Fibroblast of gingiva (primary cell): ENCODE data around the gene SEMA4C.

Source experiments
- DNase-seq: peaks from one replicate; pipeline ENCODE4 v3.0.0-alpha.2; 2011; ENCODE audit warnings: low read depth

The SEMA4C gene

DNA sequence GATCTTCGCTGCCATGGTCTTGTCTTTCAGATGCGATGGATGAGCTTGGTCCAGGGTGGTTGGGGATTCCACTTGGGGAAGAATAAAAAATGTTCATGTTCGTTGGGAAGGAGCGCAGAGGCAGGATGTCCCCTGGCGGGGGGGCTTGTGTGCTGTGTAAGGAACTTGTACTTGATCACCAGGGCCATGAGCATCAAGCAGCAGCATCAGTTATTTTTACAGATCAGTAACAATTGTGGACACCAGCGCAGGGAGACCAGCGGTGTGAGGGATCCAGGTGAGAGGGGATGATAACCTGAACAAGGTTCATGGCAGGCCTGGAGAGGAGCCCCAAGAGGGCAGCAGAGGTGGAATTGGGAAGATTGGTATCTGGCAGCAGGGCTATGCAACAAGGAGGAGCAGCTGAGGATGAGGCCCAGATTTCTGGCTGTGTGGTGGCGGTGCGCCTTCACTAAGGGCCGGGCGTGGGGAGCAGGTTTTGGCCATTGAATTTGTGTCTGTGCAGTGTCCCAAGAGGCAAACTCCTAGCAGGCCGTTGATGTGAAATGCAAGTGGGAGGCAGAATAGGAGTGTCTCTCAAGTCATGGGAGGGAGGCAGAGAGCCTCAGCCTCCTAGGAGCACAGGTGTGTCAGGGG, 49.9 kb downstream of the SEMA4C start:
- DNase-seq = no peak

DNA sequence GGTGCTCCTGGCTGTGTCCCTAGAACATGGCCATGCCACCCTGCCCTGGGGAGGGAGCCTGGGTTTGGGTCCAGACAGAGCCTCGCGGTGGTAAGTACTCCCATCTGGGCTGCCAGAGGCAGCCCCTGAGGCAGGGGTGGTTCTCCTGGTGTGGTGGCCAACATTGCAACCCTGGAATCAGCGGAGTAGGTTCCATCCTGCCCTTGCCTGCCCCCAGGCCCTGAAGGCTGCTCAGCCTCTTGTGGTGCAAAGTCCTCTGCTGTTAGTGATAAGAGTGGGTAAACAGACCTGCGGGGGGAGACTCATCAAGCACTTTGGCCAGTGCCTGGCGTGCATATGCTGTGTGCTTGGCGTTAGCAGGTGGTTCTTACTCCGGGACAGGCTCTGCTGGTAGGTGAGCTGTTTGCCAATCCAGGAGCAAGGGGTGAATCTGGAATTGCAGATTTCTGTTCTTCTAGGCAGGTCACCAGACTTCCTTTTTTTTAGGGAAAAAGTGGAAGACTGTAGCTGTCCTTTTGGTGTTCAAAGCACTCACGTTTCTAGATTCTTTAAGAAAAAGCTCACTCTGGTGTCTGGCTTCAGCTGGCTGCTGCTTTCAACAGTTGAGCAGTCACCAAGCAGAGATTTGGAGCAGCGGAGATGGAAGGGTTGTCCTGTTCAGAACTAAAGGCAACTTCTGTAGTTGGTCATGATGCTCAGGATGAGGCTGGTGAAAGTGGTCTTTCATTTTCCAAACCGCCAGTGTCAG, 50.6 kb downstream of the SEMA4C start:
- no peak for DNase-seq

DNA sequence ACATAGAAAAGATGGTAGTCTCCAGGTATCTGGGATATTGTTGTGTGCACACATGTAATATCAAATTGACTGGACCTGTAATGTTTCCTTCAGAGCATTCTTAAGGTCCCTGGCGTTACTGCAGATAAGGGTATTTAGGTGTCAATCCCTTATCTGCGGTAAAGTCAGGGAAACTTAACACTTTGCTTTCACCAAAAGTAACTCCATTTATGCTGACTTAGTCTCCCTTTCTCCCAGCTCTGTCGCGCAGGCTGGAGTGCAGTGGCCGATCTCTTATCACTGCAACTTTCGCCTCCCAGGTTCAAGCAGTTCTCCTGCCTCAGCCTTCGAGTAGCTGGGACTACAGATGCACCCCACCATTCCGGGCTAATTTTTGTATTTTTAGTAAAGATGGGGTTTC, 52.0 kb downstream of the SEMA4C start:
- no peak for DNase-seq

DNA sequence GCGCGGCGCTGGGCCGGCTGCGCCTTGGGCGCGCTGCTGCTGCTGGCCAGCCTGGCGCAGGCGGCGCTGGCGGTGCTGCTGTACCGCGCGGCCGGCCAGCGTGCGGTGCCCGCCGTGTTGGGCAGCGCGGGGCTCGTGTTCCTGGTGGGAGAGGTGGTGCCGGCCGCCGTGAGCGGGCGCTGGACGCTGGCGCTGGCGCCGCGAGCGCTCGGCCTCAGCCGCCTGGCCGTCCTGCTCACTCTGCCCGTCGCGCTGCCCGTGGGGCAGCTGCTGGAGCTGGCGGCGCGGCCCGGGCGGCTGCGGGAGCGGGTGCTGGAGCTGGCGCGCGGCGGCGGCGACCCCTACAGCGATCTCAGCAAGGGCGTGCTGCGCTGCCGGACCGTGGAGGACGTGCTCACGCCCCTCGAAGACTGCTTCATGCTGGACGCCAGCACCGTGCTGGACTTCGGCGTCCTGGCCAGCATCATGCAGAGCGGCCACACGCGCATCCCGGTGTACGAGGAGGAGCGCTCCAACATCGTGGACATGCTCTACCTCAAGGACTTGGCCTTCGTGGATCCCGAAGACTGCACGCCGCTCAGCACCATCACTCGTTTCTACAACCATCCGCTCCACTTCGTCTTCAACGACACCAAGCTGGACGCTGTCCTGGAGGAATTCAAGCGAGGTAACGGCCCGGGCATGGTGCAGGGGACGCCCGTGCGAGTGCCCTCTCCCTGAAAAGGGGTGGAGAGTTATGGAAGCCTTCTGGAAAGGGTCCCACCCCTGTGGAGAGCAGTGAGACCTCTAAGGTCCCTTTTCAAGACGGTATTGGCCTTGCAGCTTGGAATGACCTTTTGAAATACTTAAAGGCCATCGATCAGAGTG, 52.8 kb downstream of the SEMA4C start:
- peak; percentile 56 for DNase-seq

DNA sequence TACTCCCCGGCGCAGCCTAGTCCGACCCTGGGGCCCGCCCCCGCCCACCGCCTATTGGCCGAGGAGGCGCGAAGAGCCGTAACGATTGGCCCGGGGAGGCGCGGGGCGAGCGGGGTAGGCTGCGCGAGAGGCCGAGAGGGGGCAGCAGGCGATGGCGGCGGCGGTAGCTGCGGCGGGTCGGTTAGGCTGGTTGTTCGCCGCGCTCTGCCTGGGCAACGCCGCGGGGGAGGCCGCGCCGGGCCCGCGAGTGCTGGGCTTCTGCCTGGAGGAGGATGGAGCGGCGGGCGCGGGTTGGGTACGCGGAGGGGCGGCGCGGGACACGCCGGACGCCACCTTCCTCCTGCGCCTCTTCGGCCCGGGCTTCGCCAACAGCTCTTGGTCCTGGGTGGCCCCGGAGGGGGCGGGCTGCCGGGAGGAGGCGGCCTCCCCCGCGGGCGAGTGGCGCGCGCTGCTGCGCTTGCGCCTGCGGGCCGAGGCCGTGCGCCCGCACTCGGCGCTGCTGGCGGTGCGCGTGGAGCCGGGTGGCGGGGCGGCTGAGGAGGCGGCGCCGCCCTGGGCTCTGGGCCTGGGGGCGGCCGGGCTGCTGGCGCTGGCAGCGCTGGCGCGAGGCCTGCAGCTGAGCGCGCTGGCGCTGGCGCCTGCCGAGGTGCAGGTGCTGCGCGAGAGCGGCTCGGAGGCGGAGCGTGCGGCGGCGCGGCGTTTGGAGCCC, 53.6 kb downstream of the SEMA4C start, which contains the start of gene CNNM3:
TSS of gene CNNM3 (plus strand) at position 142 of the 709 bp plus-strand sequence. CDS start at position 152, 10 bp downstream.
- DNase-seq = peak; percentile 92

DNA sequence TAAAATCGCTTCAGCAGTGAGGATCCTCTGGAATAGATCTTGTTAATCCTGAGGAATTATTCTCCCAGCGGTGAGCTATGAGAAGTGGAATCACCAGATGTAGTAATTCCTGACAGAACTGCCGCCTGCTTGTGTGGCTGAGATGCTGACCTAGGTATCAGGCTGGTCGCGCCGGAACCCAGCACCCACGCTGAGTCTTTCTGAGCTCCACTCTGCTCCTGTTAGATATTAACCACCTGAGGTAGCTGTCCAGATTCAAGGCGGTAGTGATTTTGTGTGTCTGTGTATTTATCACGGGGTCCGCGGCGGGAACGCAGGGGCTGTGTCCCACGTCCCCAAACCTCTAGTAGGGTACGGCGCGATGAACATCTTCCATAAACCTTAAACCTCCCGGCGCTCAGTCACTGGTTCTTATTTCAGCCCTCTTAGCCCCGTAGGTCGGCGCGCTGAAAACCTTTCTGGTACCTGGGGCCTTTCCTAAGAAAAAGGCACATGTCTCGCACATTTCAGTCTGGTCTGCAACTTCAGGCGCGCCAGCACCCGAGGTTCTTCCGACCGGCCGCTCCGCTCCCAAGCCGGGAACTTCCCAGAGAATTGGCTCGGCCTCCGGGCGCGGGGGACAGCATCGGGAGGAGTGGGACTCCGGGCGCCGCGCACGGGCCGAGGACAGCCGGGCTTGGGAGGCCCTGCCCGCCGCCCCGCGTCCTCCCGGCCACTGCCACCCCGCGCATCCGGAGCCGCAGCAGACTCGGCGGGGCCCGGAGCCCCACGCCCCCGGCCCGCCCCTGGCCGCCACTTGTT, 54.4 kb downstream of the SEMA4C start:
- peak; percentile 51 for DNase-seq

DNA sequence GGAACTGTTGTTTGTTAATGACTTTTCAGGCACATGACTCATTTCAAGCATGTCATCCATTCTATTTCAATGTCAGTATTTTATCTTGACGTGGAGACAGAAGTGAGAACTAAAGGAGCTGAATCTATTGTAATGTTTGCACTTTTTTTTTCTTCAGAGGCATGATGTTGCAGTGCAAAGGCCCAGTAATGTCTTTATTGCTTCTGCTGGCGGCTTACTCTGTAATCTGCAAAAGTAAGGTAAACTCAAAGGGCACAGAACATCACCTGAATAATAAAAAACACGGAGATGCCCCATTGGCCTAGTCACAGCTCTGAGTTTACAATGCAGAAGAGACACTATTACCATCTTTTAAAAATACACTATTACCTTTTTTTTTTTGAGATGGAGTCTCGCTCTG, 56.2 kb downstream of the SEMA4C start:
- DNase-seq = no peak

DNA sequence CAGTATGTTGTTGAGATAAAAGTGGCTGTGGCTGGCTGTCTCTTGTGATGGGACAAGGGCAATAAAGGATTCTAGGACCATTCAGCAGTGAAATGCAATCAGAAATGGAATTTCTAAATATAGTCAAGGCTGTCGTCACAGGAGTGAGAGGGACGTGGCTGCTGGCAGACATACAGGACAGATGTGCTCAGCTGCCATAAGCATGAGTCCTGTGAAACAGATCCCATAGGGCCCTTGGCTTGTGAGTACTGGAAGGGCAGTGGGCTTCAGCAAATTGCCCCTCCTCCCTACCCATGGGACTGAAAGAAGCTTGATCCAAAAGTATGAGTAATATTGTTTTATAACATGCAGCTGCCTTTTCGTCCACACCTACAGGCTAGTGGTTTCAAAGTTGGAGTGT, 58.0 kb downstream of the SEMA4C start:
- DNase-seq = peak; percentile 52

DNA sequence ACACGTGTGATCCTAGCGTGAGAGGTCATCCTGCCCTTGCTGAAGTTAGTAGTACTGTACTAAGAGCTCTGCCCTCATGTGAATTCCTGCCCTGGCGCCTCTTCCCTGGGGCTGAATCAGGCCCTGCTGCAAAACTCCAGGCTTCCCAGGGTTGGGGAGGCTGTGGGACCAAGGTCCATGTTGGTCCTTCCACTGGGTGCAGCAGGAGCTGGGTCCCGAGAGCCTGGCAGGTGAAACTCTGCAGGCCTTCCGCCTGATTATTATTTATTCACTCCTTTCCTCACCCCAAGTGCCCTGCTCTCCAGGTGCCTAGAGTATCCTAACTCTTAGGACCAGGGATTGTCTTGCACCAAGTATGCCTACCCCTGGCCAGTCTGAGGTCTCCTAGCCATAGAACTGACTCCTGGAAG, 59.1 kb downstream of the SEMA4C start:
- DNase-seq = no peak

DNA sequence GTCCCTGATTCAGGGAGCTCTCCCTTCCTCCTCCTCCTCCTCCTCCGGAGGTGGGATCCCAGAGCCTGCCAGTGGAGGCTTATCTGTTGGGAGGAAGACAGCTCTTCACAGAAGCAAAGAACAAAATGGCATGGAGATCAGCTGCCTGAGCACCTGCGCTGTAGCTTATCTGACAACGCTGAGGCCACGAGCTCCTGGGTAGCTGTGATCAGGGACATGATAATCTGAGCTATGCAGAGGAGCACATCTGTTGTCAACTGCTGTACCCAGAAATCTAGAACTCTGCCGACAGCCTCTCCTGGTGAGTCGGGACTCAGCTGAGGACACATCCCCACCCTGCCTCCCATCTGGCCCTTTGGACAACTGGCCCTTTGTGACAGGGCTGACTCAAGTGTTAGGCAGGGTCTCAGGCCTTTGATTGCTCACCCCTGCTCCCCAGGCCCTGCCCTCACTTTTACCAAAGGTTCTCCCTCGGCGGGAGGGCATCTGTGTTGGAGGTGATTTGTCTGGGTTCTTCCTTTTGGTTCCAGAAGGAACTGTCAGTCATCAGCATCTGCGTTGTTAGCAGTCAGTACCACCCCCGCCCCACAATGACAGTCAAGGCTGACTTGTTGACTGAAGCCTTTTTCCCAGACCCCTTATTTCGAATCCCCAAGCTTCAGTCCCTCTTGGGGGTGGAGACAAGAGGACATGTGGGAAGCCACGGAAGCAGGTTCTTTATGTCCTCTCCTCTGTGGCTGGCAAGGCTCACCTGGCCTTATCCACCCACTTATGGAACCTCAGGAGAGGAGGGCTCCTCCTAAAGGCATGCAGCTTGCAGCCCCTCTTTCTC, 59.7 kb downstream of the SEMA4C start:
- DNase-seq = no peak
